Measurements from ENCODE around the gene TCL1A.
A peak's percentile ranks its signal among the peaks of the same experiment; 100 is the strongest.

Gene TCL1A

DNA sequence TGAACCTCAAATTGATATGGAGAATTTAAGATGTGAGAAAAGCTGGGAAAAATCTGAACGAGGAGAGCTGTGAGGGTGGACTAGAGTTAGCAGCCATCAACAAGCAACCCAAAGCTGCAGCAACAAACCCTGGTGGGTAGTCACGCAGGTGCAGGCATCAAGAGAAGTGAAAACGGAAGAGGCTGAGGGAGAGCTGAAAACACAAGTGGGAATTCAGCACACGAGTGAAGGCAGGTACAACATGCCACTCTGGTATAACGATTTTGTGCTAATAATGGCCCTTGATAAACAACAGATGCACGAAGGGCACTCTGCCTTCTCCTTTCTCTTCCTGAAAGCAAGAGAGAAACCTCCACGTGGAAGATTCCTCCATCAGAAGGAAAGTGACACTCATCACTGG, 16.2 kb downstream of the TCL1A start:
- no peaks in the 10 kb centered on the region for H3F3A ChIP-seq (ENCODE audit: control insufficient read depth, insufficient read depth)
- H3K4me2 ChIP-seq (ENCODE audit: low read length), result peak overlapping the region; percentile 53
- H3K9me2 ChIP-seq (replicated peaks; ENCODE audit: control insufficient read depth, low read length), result no peaks in the 10 kb centered on the region
- H3K4me3 ChIP-seq (ENCODE audit: low read length), result peak overlapping the region; percentile 28
- peak overlapping the region; percentile 53 for H3K27ac ChIP-seq (ENCODE audit: low read depth, low read length)
- TF ChIP-seq, protein P1, sequence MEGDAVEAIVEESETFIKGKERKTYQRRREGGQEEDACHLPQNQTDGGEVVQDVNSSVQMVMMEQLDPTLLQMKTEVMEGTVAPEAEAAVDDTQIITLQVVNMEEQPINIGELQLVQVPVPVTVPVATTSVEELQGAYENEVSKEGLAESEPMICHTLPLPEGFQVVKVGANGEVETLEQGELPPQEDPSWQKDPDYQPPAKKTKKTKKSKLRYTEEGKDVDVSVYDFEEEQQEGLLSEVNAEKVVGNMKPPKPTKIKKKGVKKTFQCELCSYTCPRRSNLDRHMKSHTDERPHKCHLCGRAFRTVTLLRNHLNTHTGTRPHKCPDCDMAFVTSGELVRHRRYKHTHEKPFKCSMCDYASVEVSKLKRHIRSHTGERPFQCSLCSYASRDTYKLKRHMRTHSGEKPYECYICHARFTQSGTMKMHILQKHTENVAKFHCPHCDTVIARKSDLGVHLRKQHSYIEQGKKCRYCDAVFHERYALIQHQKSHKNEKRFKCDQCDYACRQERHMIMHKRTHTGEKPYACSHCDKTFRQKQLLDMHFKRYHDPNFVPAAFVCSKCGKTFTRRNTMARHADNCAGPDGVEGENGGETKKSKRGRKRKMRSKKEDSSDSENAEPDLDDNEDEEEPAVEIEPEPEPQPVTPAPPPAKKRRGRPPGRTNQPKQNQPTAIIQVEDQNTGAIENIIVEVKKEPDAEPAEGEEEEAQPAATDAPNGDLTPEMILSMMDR (IDR thresholded peaks at IDR 0.05; ENCODE audit: low read depth, low read length, poor library complexity, severe bottlenecking), result no peak
- TF ChIP-seq EZH2phosphoT487 (IDR thresholded peaks at IDR 0.05; ENCODE audit: borderline replicate concordance, low read length), result no peak
- H4K20me1 ChIP-seq (ENCODE audit: control insufficient read depth, insufficient read depth, low read depth, low read length), result no peaks in the 10 kb centered on the region
- H3K9me3 ChIP-seq (ENCODE audit: control insufficient read depth, insufficient read depth, low read length), result no peaks in the 10 kb centered on the region
- H3K36me3 ChIP-seq (ENCODE audit: control insufficient read depth, low read length), result 0 out of 2 replicates have a peak, but pooled peaks cover 6% of the 10 kb centered on the region
- H3K27me3 ChIP-seq (ENCODE audit: control insufficient read depth, low read length), result 0 out of 2 replicates have a peak, but pooled peaks cover 5% of the 10 kb centered on the region
- H3K79me2 ChIP-seq (ENCODE audit: control insufficient read depth, low read length), result no peaks in the 10 kb centered on the region
- H3K4me1 ChIP-seq (ENCODE audit: control insufficient read depth, low read length), result peaks cover 59% of the 10 kb centered on the region

GRCh38 chr14:95696741-95697140, 17.2 kb downstream of the TCL1A start:
- Histone ChIP-seq H3F3A (ENCODE audit: control insufficient read depth, insufficient read depth) (no peaks in the 10 kb centered on the region), H3K27me3 (ENCODE audit: control insufficient read depth, low read length) (no peaks in the 10 kb centered on the region), H4K20me1 (ENCODE audit: control insufficient read depth, insufficient read depth, low read depth, low read length) (no peaks in the 10 kb centered on the region), H3K4me1 (ENCODE audit: control insufficient read depth, low read length) (peaks cover 59% of the 10 kb centered on the region), H3K79me2 (ENCODE audit: control insufficient read depth, low read length) (no peaks in the 10 kb centered on the region), H3K4me2 (ENCODE audit: low read length) (peak overlapping the region; percentile 53), H3K27ac (ENCODE audit: low read depth, low read length) (peak overlapping the region; percentile 53), H3K4me3 (ENCODE audit: low read length) (no peak overlapping the region), H3K9me3 (ENCODE audit: control insufficient read depth, insufficient read depth, low read length) (no peaks in the 10 kb centered on the region), H3K36me3 (ENCODE audit: control insufficient read depth, low read length) (0 out of 2 replicates have a peak, but pooled peaks cover 6% of the 10 kb centered on the region), H3K9me2 (replicated peaks; ENCODE audit: control insufficient read depth, low read length) (no peaks in the 10 kb centered on the region)
- TF ChIP-seq, protein P1 (IDR thresholded peaks at IDR 0.05; ENCODE audit: low read depth, low read length, poor library complexity, severe bottlenecking), result no peak
- no peak for TF ChIP-seq EZH2phosphoT487 (IDR thresholded peaks at IDR 0.05; ENCODE audit: borderline replicate concordance, low read length)

- Histone ChIP-seq H3K4me3 (ENCODE audit: low read length) (peak overlapping the region; percentile 28; the same call in 1 of the 2 replicates), H4K20me1 (ENCODE audit: control insufficient read depth, insufficient read depth, low read depth, low read length) (no peaks in the 10 kb centered on the region), H3K79me2 (ENCODE audit: control insufficient read depth, low read length) (no peaks in the 10 kb centered on the region), H3K4me2 (ENCODE audit: low read length) (peak overlapping the region; percentile 53), H3K9me3 (ENCODE audit: control insufficient read depth, insufficient read depth, low read length) (no peaks in the 10 kb centered on the region), H3K4me1 (ENCODE audit: control insufficient read depth, low read length) (peaks cover 59% of the 10 kb centered on the region), H3K36me3 (ENCODE audit: control insufficient read depth, low read length) (0 out of 2 replicates have a peak, but pooled peaks cover 6% of the 10 kb centered on the region), H3F3A (ENCODE audit: control insufficient read depth, insufficient read depth) (no peaks in the 10 kb centered on the region), H3K27ac (ENCODE audit: low read depth, low read length) (peak overlapping the region; percentile 53), H3K9me2 (replicated peaks; ENCODE audit: control insufficient read depth, low read length) (no peaks in the 10 kb centered on the region), H3K27me3 (ENCODE audit: control insufficient read depth, low read length) (no peaks in the 10 kb centered on the region)
- TF ChIP-seq, protein P1 (IDR thresholded peaks at IDR 0.05; ENCODE audit: low read depth, low read length, poor library complexity, severe bottlenecking), result no peak
Measured at GRCh38 chr14:95695913-95696312, 18.0 kb downstream of the TCL1A start.
